ENCODE results near the gene NUAK2.

Gene NUAK2

GRCh38 chr1:205319081-205320018, 2.2 kb downstream of the NUAK2 start:
- DNase-seq (ENCODE audit: low read depth in 1 of 2, low spot score in 1 of 2), result no peak

- no peak for DNase-seq (ENCODE audit: low read depth in 1 of 2, low spot score in 1 of 2)
These were observed 3.1 kb downstream of the NUAK2 start for GRCh38 chr1:205318231-205318991.

- DNase-seq (ENCODE audit: low read depth in 1 of 2, low spot score in 1 of 2), result no peak
These were observed 4.1 kb downstream of the NUAK2 start for GRCh38 chr1:205317311-205317917.

GRCh38 chr1:205316161-205316566, 5.4 kb downstream of the NUAK2 start:
- DNase-seq (ENCODE audit: low read depth in 1 of 2, low spot score in 1 of 2), result no peak

GRCh38 chr1:205315008-205315618, 6.4 kb downstream of the NUAK2 start:
- DNase-seq (ENCODE audit: low read depth in 1 of 2, low spot score in 1 of 2), result no peak

GRCh38 chr1:205313563-205314308, 7.8 kb downstream of the NUAK2 start:
- no peak for DNase-seq (ENCODE audit: low read depth in 1 of 2, low spot score in 1 of 2)

GRCh38 chr1:205312866-205313562, 8.5 kb downstream of the NUAK2 start:
- no peak for DNase-seq (ENCODE audit: low read depth in 1 of 2, low spot score in 1 of 2)

GRCh38 chr1:205310976-205311704, 10.4 kb downstream of the NUAK2 start:
- no peak for DNase-seq (ENCODE audit: low read depth in 1 of 2, low spot score in 1 of 2)

- DNase-seq (ENCODE audit: low read depth in 1 of 2, low spot score in 1 of 2), result no peak
These were observed 11.8 kb downstream of the NUAK2 start for GRCh38 chr1:205309741-205310140.

- no peak for DNase-seq (ENCODE audit: low read depth in 1 of 2, low spot score in 1 of 2)
These were observed 14.5 kb downstream of the NUAK2 start for GRCh38 chr1:205306929-205307566.

- no peak for DNase-seq (ENCODE audit: low read depth in 1 of 2, low spot score in 1 of 2)
These were observed 16.9 kb downstream of the NUAK2 start for GRCh38 chr1:205304695-205305070.

- DNase-seq (ENCODE audit: low read depth in 1 of 2, low spot score in 1 of 2), result no peak
These were observed 17.4 kb downstream of the NUAK2 start for GRCh38 chr1:205304046-205304694.

- DNase-seq (ENCODE audit: low read depth in 1 of 2, low spot score in 1 of 2), result no peak
These were observed 18.2 kb downstream of the NUAK2 start for GRCh38 chr1:205303247-205303888.

- DNase-seq (ENCODE audit: low read depth in 1 of 2, low spot score in 1 of 2), result no peak
These were observed 19.5 kb downstream of the NUAK2 start for GRCh38 chr1:205301842-205302588.

GRCh38 chr1:205301205-205301821, 20.2 kb downstream of the NUAK2 start:
- DNase-seq (ENCODE audit: low read depth in 1 of 2, low spot score in 1 of 2), result no peak

GRCh38 chr1:205300149-205300548, 21.4 kb downstream of the NUAK2 start:
- no peak for DNase-seq (ENCODE audit: low read depth in 1 of 2, low spot score in 1 of 2)
